ENCODE data around the gene DYNLT3.
A peak's percentile ranks its signal among the peaks of the same experiment; 100 is the strongest.

The DYNLT3 gene

DNA sequence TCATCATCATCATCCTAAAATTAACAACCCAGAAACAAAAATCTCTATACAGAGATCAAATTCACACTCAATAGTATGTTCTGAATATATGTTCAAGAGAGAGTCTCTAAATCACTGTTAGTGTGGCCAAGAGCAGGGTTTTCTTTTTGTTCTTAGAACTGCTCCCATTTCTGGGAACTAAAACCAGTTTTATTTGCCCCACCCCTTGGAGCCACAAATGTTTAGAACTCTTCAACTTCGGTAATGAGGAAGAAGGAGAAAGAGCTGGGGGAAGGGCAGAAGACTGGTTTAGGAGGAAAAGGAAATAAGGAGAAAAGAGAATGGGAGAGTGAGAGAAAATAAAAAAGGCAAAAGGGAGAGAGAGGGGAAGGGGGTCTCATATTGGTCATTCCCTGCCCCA, 35.3 kb downstream of the DYNLT3 start:
- Histone ChIP-seq H3K9me3 (ENCODE audit: control insufficient read depth, insufficient read depth, low read length) (no peaks in the 10 kb centered on the region), H3K27me3 (ENCODE audit: control insufficient read depth, low read length) (no peaks in the 10 kb centered on the region), H3K4me1 (ENCODE audit: control insufficient read depth, low read length) (peaks cover 62% of the 10 kb centered on the region), H3F3A (ENCODE audit: control insufficient read depth, insufficient read depth) (peaks cover 14% of the 10 kb centered on the region), H3K9me2 (replicated peaks; ENCODE audit: control insufficient read depth, low read length) (no peaks in the 10 kb centered on the region), H3K4me3 (ENCODE audit: low read length) (no peak overlapping the region), H3K27ac (ENCODE audit: low read depth, low read length) (no peak overlapping the region), H3K79me2 (ENCODE audit: control insufficient read depth, low read length) (no peaks in the 10 kb centered on the region), H4K20me1 (ENCODE audit: control insufficient read depth, insufficient read depth, low read depth, low read length) (no peaks in the 10 kb centered on the region), H3K4me2 (ENCODE audit: low read length) (peak overlapping the region; percentile 51), H3K36me3 (ENCODE audit: control insufficient read depth, low read length) (peaks cover 46% of the 10 kb centered on the region)
- no peak for TF ChIP-seq EZH2phosphoT487 (IDR thresholded peaks at IDR 0.05; ENCODE audit: borderline replicate concordance, low read length)
- TF ChIP-seq, protein P1, sequence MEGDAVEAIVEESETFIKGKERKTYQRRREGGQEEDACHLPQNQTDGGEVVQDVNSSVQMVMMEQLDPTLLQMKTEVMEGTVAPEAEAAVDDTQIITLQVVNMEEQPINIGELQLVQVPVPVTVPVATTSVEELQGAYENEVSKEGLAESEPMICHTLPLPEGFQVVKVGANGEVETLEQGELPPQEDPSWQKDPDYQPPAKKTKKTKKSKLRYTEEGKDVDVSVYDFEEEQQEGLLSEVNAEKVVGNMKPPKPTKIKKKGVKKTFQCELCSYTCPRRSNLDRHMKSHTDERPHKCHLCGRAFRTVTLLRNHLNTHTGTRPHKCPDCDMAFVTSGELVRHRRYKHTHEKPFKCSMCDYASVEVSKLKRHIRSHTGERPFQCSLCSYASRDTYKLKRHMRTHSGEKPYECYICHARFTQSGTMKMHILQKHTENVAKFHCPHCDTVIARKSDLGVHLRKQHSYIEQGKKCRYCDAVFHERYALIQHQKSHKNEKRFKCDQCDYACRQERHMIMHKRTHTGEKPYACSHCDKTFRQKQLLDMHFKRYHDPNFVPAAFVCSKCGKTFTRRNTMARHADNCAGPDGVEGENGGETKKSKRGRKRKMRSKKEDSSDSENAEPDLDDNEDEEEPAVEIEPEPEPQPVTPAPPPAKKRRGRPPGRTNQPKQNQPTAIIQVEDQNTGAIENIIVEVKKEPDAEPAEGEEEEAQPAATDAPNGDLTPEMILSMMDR (IDR thresholded peaks at IDR 0.05; ENCODE audit: low read depth, low read length, poor library complexity, severe bottlenecking): no peak

DNA sequence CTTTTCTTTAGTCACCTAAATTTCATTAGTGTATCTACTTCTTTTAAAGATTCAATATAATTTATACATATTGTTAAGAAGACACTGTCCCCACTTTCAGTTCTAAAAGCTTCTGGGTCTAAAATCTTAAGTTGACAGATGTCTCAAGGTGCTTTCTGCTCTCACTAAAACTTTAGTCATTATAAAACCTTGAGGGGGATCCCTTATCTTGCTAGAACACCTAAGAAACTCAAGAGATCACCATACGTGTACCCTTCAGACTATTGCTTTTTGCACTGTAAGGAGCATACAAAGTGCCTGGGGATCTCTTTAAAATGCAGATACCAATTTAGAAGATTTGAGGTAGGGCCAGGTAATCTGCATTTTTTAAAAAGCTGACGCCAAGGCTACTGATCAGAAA, 37.4 kb downstream of the DYNLT3 start:
- Histone ChIP-seq H3K9me3 (ENCODE audit: control insufficient read depth, insufficient read depth, low read length) (no peaks in the 10 kb centered on the region), H3K36me3 (ENCODE audit: control insufficient read depth, low read length) (peaks cover 66% of the 10 kb centered on the region), H3K4me1 (ENCODE audit: control insufficient read depth, low read length) (peaks cover 40% of the 10 kb centered on the region), H3K9me2 (replicated peaks; ENCODE audit: control insufficient read depth, low read length) (no peaks in the 10 kb centered on the region), H3K4me2 (ENCODE audit: low read length) (no peak overlapping the region), H3K27ac (ENCODE audit: low read depth, low read length) (no peak overlapping the region), H3K27me3 (ENCODE audit: control insufficient read depth, low read length) (no peaks in the 10 kb centered on the region), H3K79me2 (ENCODE audit: control insufficient read depth, low read length) (no peaks in the 10 kb centered on the region), H4K20me1 (ENCODE audit: control insufficient read depth, insufficient read depth, low read depth, low read length) (no peaks in the 10 kb centered on the region), H3F3A (ENCODE audit: control insufficient read depth, insufficient read depth) (no peaks in the 10 kb centered on the region), H3K4me3 (ENCODE audit: low read length) (no peak overlapping the region)
- no peak for TF ChIP-seq EZH2phosphoT487 (IDR thresholded peaks at IDR 0.05; ENCODE audit: borderline replicate concordance, low read length)
- TF ChIP-seq, protein P1 (IDR thresholded peaks at IDR 0.05; ENCODE audit: low read depth, low read length, poor library complexity, severe bottlenecking): no peak

DNA sequence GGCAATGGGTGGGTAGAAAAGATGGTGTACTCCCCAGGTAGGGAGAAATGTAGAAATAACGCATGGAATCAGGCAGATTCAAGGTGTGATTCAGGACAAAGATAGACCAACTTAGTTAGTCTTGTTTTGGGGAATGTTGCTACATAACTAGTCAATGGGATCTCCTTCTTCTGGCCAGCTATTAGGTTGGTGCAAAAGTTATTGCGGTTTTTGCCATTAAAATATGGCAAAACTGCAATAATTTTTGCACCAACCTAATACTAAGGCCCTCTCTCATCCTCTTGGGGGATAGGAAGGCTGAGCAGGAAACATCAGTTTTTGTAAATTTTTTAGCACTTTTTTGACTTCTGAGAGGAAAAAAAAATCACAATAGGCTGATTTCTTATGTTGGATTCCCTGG, 44.3 kb downstream of the DYNLT3 start:
- Histone ChIP-seq H3K9me3 (ENCODE audit: control insufficient read depth, insufficient read depth, low read length) (no peaks in the 10 kb centered on the region), H3K36me3 (ENCODE audit: control insufficient read depth, low read length) (peaks cover 89% of the 10 kb centered on the region), H4K20me1 (ENCODE audit: control insufficient read depth, insufficient read depth, low read depth, low read length) (no peaks in the 10 kb centered on the region), H3K4me1 (ENCODE audit: control insufficient read depth, low read length) (peaks cover 11% of the 10 kb centered on the region), H3K4me3 (ENCODE audit: low read length) (no peak overlapping the region), H3K79me2 (ENCODE audit: control insufficient read depth, low read length) (no peaks in the 10 kb centered on the region), H3F3A (ENCODE audit: control insufficient read depth, insufficient read depth) (no peaks in the 10 kb centered on the region), H3K9me2 (replicated peaks; ENCODE audit: control insufficient read depth, low read length) (no peaks in the 10 kb centered on the region), H3K27me3 (ENCODE audit: control insufficient read depth, low read length) (no peaks in the 10 kb centered on the region), H3K4me2 (ENCODE audit: low read length) (no peak overlapping the region), H3K27ac (ENCODE audit: low read depth, low read length) (no peak overlapping the region)
- TF ChIP-seq EZH2phosphoT487 (IDR thresholded peaks at IDR 0.05; ENCODE audit: borderline replicate concordance, low read length): no peak
- TF ChIP-seq, protein P1 (IDR thresholded peaks at IDR 0.05; ENCODE audit: low read depth, low read length, poor library complexity, severe bottlenecking): no peak

DNA sequence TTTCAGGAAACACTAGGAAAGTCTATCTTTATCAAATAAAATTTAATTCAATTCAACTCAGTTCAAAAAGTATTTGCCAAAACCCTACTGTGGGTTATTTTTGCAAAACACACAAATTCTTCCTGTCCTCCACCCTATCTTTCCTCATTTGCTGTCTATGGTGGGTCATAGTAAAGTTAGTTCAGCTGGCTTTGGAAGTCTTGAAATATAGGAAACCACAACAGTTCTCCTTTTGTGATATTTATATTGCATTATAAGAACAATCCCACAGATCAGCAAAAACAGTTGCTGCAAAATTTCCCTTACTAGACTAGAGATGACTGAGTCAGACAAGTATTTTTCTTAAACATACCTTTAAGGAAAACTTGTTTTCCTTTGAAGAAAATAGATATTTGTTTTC, 45.3 kb downstream of the DYNLT3 start:
- H3K9me2 ChIP-seq (replicated peaks; ENCODE audit: control insufficient read depth, low read length): no peaks in the 10 kb centered on the region
- H3K9me3 ChIP-seq (ENCODE audit: control insufficient read depth, insufficient read depth, low read length): no peaks in the 10 kb centered on the region
- no peak overlapping the region for H3K4me2 ChIP-seq (ENCODE audit: low read length)
- no peaks in the 10 kb centered on the region for H3F3A ChIP-seq (ENCODE audit: control insufficient read depth, insufficient read depth)
- H3K79me2 ChIP-seq (ENCODE audit: control insufficient read depth, low read length): no peaks in the 10 kb centered on the region
- H3K4me1 ChIP-seq (ENCODE audit: control insufficient read depth, low read length): peaks cover 12% of the 10 kb centered on the region
- H3K4me3 ChIP-seq (ENCODE audit: low read length): no peak overlapping the region
- H4K20me1 ChIP-seq (ENCODE audit: control insufficient read depth, insufficient read depth, low read depth, low read length): no peaks in the 10 kb centered on the region
- H3K27me3 ChIP-seq (ENCODE audit: control insufficient read depth, low read length): no peaks in the 10 kb centered on the region
- H3K36me3 ChIP-seq (ENCODE audit: control insufficient read depth, low read length): peaks cover 95% of the 10 kb centered on the region
- TF ChIP-seq, protein P1 (IDR thresholded peaks at IDR 0.05; ENCODE audit: low read depth, low read length, poor library complexity, severe bottlenecking): no peak
- TF ChIP-seq EZH2phosphoT487 (IDR thresholded peaks at IDR 0.05; ENCODE audit: borderline replicate concordance, low read length): no peak
- H3K27ac ChIP-seq (ENCODE audit: low read depth, low read length): no peak overlapping the region

All from DOHH2 (cell line).